ENCODE measurements around the gene GSTM3.

GSTM3 gene

DNA sequence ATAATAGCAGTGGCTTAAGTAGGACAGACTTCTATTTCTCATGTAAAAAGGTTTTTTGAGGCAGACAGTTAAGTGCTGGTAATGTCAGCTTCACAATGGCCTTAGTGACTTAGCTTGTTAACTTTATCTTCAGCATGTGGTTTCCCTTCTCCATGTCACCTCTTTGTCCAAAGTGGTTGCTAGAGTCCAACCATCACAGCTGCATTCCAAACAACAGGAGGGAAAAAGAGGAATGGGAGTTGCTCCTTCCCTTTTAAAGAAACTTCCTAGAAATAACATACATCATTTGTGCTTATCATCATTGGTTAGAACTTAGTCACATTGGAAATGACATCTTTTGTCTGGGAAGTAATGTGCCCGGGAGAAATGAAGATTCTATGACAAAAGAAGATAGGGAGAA lies 18.9 kb downstream of the GSTM3 start:
- TF ChIP-seq EZH2phosphoT487 (IDR thresholded peaks at IDR 0.05; ENCODE audit: low read length) (no peak), EZH2 (optimal IDR thresholded peaks at IDR 0.05; ENCODE audit: low read depth, low read length) (no peak)
- TF ChIP-seq, protein P1, sequence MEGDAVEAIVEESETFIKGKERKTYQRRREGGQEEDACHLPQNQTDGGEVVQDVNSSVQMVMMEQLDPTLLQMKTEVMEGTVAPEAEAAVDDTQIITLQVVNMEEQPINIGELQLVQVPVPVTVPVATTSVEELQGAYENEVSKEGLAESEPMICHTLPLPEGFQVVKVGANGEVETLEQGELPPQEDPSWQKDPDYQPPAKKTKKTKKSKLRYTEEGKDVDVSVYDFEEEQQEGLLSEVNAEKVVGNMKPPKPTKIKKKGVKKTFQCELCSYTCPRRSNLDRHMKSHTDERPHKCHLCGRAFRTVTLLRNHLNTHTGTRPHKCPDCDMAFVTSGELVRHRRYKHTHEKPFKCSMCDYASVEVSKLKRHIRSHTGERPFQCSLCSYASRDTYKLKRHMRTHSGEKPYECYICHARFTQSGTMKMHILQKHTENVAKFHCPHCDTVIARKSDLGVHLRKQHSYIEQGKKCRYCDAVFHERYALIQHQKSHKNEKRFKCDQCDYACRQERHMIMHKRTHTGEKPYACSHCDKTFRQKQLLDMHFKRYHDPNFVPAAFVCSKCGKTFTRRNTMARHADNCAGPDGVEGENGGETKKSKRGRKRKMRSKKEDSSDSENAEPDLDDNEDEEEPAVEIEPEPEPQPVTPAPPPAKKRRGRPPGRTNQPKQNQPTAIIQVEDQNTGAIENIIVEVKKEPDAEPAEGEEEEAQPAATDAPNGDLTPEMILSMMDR (IDR thresholded peaks at IDR 0.05; ENCODE audit: low read length): no peak
- Histone ChIP-seq H2AFZ (ENCODE audit: low read length) (no peak overlapping the region), H3K36me3 (replicated peaks; ENCODE audit: insufficient read depth, low read length) (no peaks in the 10 kb centered on the region), H3K9ac (ENCODE audit: low read length) (no peak overlapping the region), H3K9me2 (replicated peaks; ENCODE audit: insufficient read depth, low read length) (no peaks in the 10 kb centered on the region), H3K4me3 (ENCODE audit: low read length) (no peak overlapping the region), H3K79me2 (ENCODE audit: low read length) (no peaks in the 10 kb centered on the region), H3K4me2 (ENCODE audit: low read depth, low read length) (no peak overlapping the region), H3K27ac (ENCODE audit: low read length) (no peak overlapping the region), H3K4me1 (ENCODE audit: low read length) (no peaks in the 10 kb centered on the region), H4K20me1 (ENCODE audit: insufficient read depth, low read length) (no peaks in the 10 kb centered on the region), H3K27me3 (replicated peaks; ENCODE audit: insufficient read depth, low read length) (no peaks in the 10 kb centered on the region), H3K9me3 (replicated peaks; ENCODE audit: insufficient read depth, low read length) (no peaks in the 10 kb centered on the region), H3F3A (ENCODE audit: insufficient read depth, low read length) (no peaks in the 10 kb centered on the region)
- DNase-seq: no peak

DNA sequence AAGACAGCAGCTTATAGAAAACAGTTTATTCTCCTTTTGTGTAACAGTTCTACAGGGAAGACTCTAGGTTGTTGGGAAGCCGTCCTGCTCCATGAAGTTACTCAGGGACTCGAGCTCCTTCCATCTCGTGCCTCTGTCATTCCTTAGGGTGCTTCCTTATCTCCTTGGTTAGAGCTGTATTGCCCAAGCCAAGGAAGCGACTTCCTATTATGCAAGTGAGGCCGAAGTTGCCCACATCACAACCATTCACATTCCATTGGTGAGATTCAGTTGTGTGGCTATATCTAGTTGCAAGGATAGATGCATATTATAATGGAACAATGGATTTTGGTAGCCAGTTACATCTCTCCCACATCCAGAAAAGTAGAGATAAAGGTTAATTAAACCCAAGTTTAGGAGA lies 19.8 kb downstream of the GSTM3 start:
- Histone ChIP-seq H3K4me3 (ENCODE audit: low read length) (no peak overlapping the region), H3K4me1 (ENCODE audit: low read length) (no peaks in the 10 kb centered on the region), H3K9me2 (replicated peaks; ENCODE audit: insufficient read depth, low read length) (no peaks in the 10 kb centered on the region), H4K20me1 (ENCODE audit: insufficient read depth, low read length) (no peaks in the 10 kb centered on the region), H3K9me3 (replicated peaks; ENCODE audit: insufficient read depth, low read length) (no peaks in the 10 kb centered on the region), H2AFZ (ENCODE audit: low read length) (no peak overlapping the region), H3K4me2 (ENCODE audit: low read depth, low read length) (no peak overlapping the region), H3K36me3 (replicated peaks; ENCODE audit: insufficient read depth, low read length) (no peaks in the 10 kb centered on the region), H3F3A (ENCODE audit: insufficient read depth, low read length) (no peaks in the 10 kb centered on the region), H3K9ac (ENCODE audit: low read length) (no peak overlapping the region), H3K79me2 (ENCODE audit: low read length) (no peaks in the 10 kb centered on the region), H3K27me3 (replicated peaks; ENCODE audit: insufficient read depth, low read length) (no peaks in the 10 kb centered on the region), H3K27ac (ENCODE audit: low read length) (no peak overlapping the region)
- no peak for TF ChIP-seq EZH2phosphoT487 (IDR thresholded peaks at IDR 0.05; ENCODE audit: low read length)
- no peak for TF ChIP-seq EZH2 (optimal IDR thresholded peaks at IDR 0.05; ENCODE audit: low read depth, low read length)
- TF ChIP-seq, protein P1 (IDR thresholded peaks at IDR 0.05; ENCODE audit: low read length): no peak
- no peak for DNase-seq

DNA sequence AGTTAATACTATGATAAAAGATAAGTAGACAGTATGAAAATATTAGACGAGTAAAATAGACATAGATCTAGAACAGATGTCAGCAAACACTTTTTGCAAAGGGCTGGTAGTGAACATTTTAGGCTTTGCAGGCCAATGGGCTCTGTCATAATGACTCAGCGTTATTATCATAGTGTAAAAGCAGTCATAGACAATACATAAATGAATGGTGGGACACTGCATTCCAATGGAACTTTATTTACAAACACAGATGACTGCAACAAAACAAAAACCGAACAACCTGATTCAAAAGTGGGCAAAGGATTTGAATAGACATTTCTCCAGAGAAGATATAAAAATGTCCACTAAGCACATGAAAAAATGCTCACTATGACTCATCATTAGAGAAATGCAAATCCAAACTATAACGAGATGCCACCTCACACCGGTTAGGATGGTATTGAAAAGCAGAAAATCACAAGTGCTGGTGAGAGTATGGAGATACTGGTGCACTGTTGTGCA lies 21.5 kb downstream of the GSTM3 start:
- TF ChIP-seq EZH2 (optimal IDR thresholded peaks at IDR 0.05; ENCODE audit: low read depth, low read length): no peak
- TF ChIP-seq, protein P1 (IDR thresholded peaks at IDR 0.05; ENCODE audit: low read length): no peak
- no peak for TF ChIP-seq EZH2phosphoT487 (IDR thresholded peaks at IDR 0.05; ENCODE audit: low read length)
- Histone ChIP-seq H3K4me3 (ENCODE audit: low read length) (no peak overlapping the region), H3K9me2 (replicated peaks; ENCODE audit: insufficient read depth, low read length) (no peaks in the 10 kb centered on the region), H3K36me3 (replicated peaks; ENCODE audit: insufficient read depth, low read length) (no peaks in the 10 kb centered on the region), H3K27me3 (replicated peaks; ENCODE audit: insufficient read depth, low read length) (no peaks in the 10 kb centered on the region), H3K9me3 (replicated peaks; ENCODE audit: insufficient read depth, low read length) (no peaks in the 10 kb centered on the region), H3F3A (ENCODE audit: insufficient read depth, low read length) (no peaks in the 10 kb centered on the region), H3K9ac (ENCODE audit: low read length) (no peak overlapping the region), H3K4me2 (ENCODE audit: low read depth, low read length) (peak overlapping the region; percentile 29; the same call in 1 of the 2 replicates), H3K4me1 (ENCODE audit: low read length) (no peaks in the 10 kb centered on the region), H3K79me2 (ENCODE audit: low read length) (no peaks in the 10 kb centered on the region), H4K20me1 (ENCODE audit: insufficient read depth, low read length) (no peaks in the 10 kb centered on the region), H3K27ac (ENCODE audit: low read length) (0 out of 2 replicates have a peak overlapping the region, but pooled peaks have one; percentile 10), H2AFZ (ENCODE audit: low read length) (no peak overlapping the region)
- DNase-seq: peak; percentile 28

All from MM.1S (cell line).